ENCODE measurements around the gene TNNI3. TPM values are rescaled to one million over a fixed set of nuclear protein-coding genes. Genes with fewer than 3 reads are reported as not detected.

Gene TNNI3
- total and polyA plus RNA-seq, 9 of the 15 experiments (the other 6 are each of a cell fraction or from before 2014, with no cell fraction given) = 4.7 to 158 (median 42.0) TPM

GRCh38 chr19:55179606-55180484, 22.3 kb upstream of the TNNI3 start, which contains the start of gene SYT5 (continued):
- TF ChIP-seq MTF1 (CRISPR knock-in tag; IDR thresholded peaks at IDR 0.05; ENCODE audit: borderline replicate concordance) (no peak), ZNF263 (CRISPR knock-in tag; IDR thresholded peaks at IDR 0.05; ENCODE audit: borderline replicate concordance) (peak; percentile 78), UBTF (IDR thresholded peaks at IDR 0.05; ENCODE audit: borderline replicate concordance in 1 of 2, low read depth in 2 of 2, low read length in 2 of 2) (no peak), MCM3 (IDR thresholded peaks at IDR 0.05) (no peak), AFF4 (CRISPR knock-in tag; IDR thresholded peaks at IDR 0.05) (0 out of 2 replicates have a peak, but pooled peaks have one; percentile 62), ELF1 (tag; IDR thresholded peaks at IDR 0.05) (no peak), ZC3H8 (IDR thresholded peaks at IDR 0.05) (no peak), CREB1 (IDR thresholded peaks at IDR 0.05) (no peak), CREB1 (CRISPR knock-in tag; IDR thresholded peaks at IDR 0.05) (peak; percentile 65; the same call in 1 of the 2 replicates), PCBP1 (IDR thresholded peaks at IDR 0.05; ENCODE audit: low read depth, low read length, poor library complexity, severe bottlenecking) (peak; percentile 36), NONO (IDR thresholded peaks at IDR 0.05; ENCODE audit: low read depth in 2 of 2, low read length in 1 of 2) (no peak), SRF (CRISPR knock-in tag; IDR thresholded peaks at IDR 0.05) (peak in 1 of 2 experiments; percentile 83; a peak in 2 of 4 replicates), ZNF57 (CRISPR knock-in tag; IDR thresholded peaks at IDR 0.05) (no peak), NBN (IDR thresholded peaks at IDR 0.05; ENCODE audit: low read depth) (no peak), POLR2AphosphoS2 (IDR thresholded peaks at IDR 0.05; ENCODE audit: low read length) (peak; percentile 90; the same call in 1 of the 2 replicates), STAG1 (CRISPR knock-in tag; IDR thresholded peaks at IDR 0.05; ENCODE audit: borderline replicate concordance) (0 out of 2 replicates have a peak, but pooled peaks have one; percentile 34), KLF16 (IDR thresholded peaks at IDR 0.05) (no peak), ZNF277 (CRISPR knock-in tag; IDR thresholded peaks at IDR 0.05; ENCODE audit: borderline replicate concordance) (no peak), ZNF174 (CRISPR knock-in tag; IDR thresholded peaks at IDR 0.05) (no peak)
- TF ChIP-seq, protein P1, sequence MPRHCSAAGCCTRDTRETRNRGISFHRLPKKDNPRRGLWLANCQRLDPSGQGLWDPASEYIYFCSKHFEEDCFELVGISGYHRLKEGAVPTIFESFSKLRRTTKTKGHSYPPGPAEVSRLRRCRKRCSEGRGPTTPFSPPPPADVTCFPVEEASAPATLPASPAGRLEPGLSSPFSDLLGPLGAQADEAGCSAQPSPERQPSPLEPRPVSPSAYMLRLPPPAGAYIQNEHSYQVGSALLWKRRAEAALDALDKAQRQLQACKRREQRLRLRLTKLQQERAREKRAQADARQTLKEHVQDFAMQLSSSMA (CRISPR knock-in tag; IDR thresholded peaks at IDR 0.05) = no peak
